GM18520 (cell line): ENCODE results near the gene DCTN1.
"Not testable (repeated sequence)": the region's sequence is repeated elsewhere in the genome, so short reads cannot be mapped to it uniquely, and the experiment has no call there.

Experiments used
- ATAC-seq: cut with Tn5 transposase; IDR thresholded peaks from one replicate; pipeline ENCODE4 v1.9.1; 2021; ENCODE audit not compliant: unreplicated experiment

Gene DCTN1

DNA sequence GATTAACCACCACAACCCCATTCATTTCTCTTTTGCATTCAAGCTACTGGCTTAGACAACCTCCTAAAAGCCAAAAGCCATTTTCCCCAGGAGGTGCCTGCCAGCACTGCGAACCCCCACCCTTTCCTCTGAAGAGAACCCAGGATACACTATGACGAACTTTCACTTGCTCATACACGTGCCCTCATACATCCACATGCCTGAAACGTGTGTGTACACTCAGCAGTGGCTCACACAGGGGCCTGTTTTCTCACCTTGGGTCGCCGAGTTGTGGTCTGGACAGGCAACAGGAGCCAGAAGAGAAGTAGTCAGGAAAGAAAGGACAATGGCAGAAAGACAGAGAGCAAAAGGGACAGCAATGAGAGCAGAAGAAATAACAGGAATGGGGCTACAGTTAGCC is 7.4 kb downstream of the DCTN1 start:
- ATAC-seq: no peak

DNA sequence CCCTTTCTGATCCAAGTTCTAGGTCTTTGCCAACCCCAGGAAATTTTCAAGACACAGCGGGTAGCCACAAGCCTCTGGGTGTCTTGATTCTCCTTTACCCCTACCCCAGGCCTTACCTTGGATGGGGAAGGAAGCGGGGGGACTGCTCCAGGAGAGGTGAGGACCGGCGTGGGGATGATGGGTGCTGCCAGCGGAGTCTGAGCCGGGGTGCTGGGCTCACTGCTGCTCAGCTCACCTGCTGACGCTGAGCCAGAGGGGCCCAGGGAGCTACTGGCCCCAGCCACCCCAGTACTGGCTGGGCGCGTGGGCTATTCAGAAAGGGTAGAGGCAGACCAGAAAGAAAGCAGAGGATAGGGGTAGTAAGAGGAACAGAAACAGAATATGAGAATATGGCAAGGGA is 8.7 kb downstream of the DCTN1 start:
- ATAC-seq: no peak

DNA sequence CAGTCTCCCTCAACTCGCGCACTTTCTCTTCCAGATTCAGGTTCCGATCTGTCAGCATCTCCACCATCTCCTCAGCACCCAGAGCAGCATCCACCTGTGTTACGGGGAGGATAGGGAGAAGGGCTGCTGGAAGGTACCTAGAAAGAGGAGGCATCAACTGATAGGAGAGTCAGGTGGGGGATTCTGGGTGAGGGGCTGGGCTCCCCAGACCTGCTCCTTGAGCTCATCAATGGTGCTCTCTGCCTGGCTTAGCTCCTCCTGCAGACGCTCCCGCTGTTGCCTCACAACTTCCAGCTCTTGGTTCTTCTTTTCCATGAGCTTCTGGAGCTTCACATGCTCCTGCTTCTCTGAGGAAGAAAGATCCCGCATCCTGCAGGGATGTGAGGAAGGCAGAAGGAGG is 10.1 kb downstream of the DCTN1 start:
- ATAC-seq: no peak

DNA sequence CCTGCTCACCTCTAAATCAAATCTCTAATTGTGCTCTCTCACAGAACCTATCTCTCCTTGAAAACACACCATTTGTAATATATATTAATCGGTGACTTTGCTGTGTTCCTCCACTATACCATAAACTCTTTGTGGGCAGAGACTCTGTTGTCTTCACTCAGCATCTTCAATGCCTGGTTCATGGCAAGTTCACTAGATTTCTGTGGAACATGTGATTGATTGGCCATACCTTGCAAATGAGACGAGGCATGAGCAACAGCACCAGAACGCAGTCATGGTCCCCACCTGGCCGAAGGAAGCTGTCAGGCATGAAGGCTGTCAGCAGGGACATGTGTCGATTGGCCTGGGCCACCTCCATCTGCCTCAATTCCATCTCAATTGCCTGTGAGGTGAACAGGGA is 11.6 kb downstream of the DCTN1 start:
- no peak for ATAC-seq

DNA sequence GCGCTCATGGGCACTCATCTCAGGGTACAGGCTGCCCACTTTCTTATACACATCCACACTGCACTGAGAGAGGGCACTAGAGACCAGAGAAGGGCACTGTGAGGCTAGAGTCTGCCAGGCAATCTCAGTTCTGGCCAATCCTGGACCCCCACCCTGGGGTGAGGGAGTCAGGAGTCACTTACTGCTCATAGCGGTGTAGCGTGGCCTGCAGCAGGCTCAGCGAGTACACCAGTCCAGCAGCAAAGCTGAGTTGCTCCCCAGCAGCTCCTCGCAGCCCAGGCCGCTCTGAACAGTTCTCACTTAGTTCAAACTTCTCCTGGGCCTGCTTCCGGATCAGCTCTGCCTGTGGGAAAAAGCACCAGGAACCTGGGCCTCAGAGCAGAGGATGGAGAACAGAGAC is 12.3 kb downstream of the DCTN1 start:
- no peak for ATAC-seq

DNA sequence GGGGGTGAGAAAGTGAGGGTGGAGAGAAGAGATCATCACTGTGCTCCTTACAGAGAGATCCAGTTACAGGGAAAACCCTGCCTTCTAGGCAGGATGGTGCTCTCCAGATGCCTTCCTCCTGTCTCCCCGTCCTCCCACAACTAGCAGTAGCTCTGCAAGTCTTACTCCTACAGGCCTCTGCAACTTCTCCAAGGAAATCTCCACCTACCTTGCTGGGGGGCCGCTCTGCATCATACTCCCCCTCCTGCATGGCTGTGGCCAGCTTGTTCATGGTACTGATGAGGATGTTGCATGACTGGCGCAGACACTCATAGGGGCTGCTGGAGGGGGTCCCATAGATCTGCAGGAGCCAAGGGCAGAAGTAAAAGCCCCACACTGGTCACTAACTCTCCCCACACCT is 14.1 kb downstream of the DCTN1 start:
- ATAC-seq: no peak

DNA sequence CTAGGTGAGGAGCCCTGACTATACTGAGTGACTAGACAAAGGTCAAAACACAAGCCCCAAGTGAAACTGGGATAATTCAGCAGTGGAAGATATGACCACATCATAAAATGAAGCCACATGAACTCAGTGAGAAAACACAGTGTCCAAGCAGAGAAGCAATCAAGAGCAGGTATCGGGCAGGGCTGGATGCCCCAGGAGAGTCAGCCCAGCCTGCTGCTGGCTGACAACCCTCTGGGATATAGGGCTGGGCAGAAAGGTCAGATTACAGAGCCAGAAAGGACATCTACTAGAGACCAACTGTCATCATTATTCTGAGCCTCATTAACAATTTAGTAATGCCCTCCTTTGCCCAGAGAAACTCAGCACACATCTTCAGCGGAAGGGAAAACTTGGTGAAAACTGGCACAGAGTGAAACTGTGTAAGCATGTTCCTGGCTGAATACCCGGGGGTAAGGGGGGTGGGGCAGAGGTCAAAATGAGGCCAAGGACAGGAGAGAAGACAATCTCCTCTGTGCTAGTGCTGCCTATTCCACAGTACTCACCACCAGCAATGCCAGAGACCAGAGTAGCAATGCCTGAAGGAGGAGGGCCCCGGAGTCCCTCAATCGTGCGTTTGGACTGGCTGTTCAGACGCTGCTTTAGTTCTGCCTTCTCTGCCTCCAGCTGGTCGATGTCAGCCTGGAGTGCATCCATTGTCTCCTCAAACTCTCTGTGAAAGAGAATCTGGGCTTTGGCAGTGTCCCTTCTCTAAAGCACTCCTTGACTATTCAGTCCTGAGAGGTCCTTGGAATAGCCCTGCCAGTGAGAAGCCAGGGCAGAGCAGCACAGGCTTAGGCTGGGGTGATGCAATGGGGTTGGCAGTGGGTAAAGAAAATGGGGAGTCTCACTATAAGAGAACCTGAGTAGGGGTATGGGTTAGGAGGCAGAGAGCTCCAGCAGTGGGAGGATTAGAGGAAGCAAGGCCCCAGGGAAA is 15.3 kb downstream of the DCTN1 start:
- no peak for ATAC-seq

DNA sequence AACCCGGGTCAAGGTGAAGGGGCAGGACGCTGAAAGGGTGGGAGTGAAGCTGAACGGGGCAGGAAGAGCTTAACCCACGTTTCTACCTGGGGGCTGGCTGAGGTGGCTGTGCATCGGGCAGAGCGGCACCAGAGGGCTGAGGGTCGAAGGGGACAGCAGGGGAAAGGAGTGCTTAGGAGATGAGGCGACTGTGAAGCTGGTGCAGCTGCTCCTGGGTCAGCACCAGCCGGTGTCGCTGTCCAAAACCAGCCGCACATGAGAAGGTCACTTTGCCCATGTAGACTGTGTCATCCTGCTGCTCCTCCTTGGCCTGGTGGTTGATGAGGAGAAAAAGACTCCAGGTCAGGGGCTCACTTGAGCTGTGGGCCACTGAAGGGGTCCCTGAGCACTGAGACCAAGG is 18.8 kb downstream of the DCTN1 start:
- no peak for ATAC-seq

DNA sequence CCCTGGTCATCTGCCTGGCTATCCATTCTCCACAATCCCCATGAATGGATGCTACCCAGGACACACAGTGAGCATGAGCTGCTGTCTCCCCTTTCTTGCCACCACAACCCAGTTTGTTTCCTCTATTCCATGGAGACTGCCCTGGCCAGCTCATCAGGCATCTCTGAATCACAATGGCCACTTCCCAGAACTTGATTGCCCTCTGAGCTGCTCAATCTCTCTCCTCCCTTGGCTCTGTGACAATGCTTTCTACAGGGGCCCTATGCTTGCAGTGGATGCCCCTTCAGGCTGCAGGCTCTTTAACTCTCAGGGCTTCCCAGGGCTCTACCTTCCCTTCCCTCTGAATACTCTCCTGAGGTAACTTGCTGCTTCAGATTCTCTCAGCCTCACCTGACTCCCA is 22.5 kb downstream of the DCTN1 start:
- ATAC-seq: no peak

DNA sequence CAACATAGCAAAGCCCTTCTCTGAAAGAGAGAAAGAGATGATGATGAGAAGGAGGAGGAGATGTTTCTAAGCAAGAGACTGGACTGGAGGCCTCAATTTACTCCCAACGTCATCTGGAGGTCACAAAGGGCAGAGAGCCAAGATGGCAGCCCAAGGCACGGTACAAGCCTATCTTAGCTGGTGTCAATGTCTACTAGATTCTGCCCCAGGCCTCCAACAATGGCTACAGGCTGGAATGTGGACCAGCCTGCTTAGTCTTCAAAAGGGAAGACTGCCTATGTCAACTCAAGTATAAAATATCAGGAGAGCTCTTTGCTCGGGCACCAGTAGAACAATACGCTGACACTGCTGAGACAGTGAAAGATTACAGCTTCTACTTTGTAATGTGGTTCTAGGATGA is 30.2 kb downstream of the DCTN1 start:
- ATAC-seq: no peak

DNA sequence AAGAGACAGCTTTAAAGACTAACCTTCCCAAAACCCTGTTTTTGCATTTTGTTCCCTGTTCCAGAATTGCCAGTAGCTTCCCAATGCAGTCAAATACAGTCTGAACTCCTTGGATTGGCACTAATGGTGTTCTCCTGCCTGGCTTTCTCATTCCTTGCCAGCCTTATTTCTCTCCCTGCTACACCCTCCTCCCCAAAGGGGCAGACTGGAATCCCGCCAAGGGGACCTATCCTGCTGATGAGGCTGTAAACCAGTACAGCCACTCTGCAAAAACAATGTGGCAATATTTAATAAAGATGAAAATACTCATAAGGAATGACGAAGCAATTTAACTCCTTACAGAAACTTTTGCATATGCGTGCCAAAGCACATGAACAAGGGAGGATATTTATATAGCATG is 32.4 kb downstream of the DCTN1 start:
- no peak for ATAC-seq

DNA sequence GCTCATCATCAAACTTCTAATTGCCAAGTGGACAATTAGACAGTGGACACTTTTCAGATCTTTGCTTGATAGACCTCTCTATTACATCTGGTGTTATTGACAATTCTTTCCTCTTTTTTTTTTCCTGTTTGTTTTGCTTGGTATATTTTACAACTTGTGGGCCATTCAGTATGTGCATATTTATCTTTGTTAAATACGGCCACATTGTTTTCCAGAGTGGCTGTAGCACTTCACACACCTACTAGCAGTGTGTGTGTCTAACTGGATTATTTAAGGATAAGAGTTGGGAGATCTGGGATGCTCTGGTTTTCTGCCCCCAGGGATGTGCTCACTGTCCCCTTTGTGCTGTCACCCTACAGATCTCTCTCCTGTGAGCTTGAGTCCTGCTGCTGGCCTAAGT is 32.8 kb downstream of the DCTN1 start:
- ATAC-seq: no peak

DNA sequence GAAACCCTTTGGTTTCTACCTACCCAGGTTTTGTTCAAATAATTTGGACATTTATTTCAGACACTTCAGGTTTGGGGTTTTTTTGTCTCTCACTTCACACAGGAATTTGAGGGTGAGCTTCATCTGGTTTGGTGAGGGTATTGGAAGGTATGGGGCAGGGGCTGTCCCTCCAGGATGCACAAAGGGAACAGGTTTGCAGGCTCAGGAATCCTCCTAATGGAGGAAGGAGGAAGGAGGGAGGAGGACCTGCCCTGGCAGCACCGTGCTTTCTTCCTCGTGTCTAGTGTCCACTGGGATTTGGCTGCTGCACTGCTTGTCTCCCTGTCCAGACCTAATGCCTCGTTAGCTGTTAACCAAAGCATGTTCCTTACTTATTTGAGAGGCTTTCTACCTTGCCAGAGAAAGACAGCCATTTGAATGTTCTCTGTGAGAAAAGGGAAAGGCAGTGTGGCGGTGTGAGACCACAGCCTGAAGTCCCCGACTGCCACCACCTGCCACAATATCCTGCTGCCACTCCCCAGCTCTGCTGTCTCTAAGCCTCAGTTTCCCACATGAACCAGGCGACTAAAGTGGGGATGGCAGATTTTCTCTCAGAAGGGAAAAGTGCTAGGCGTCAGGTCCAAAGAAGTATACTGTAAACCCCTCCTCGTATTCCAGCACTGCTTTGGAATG is 34.7 kb downstream of the DCTN1 start:
- ATAC-seq: no peak

DNA sequence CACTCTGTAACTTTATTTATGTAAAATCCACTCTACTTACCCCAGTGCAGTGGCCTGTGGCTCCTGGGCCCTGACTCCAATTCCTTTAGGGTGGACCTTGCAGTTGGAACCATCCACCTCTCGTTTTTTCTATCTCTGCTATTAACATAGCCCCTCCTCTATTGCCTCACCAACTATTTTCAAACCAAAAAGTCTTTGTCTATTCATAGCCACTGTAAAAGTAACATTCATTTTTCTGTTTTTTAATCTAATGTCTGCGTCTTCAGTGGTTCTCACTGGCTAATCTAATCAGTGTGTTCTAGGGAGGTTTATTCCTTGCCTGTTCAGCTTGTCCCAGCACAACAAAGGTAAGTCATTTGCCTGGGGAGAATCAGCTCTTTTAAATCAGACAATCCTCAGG is 36.8 kb downstream of the DCTN1 start, which contains the start of gene SLC4A5:
TSS of gene SLC4A5 (minus strand) at position 101 of the 400 bp plus-strand sequence. CDS start 28,393 bp downstream, outside the sequence.
- ATAC-seq: no peak

DNA sequence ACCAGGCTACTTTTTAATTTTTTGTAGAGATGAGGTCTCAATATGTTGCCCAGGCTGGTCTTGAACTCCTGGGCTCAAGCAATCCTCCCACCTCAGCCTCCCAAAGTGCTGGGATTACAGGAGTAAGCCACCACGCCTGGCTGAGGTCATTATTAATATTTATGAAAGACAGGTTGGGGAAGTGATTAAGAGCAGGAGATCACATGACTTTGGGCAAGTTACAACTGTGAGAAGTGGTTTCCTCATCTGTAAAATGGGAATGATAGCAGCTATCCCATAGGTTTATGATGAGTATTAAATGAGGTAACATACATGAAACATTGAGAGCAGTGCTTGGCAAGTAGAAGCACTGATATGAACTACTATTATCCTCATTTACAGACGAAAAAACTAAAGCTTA is 43.9 kb downstream of the DCTN1 start:
- ATAC-seq: not testable (repeated sequence)

DNA sequence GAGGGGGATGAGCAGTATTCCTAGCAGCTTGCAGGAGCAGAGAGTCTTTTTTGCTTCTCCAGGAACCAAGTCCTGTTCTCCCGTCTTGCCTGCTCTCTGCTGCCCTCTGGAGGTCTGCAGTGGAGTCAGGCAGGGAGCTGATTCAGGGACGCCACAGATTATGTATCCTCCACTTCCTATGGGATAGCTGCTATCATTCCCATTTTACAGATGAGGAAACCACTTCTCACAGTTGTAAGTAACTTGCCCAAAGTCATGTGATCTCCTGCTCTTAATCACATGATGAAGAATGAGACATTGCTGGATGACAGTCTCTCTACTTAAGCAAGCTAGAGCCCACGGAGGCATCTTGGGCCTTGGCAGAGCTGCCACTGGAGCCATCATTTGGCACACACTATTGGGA is 45.2 kb downstream of the DCTN1 start:
- no peak for ATAC-seq

DNA sequence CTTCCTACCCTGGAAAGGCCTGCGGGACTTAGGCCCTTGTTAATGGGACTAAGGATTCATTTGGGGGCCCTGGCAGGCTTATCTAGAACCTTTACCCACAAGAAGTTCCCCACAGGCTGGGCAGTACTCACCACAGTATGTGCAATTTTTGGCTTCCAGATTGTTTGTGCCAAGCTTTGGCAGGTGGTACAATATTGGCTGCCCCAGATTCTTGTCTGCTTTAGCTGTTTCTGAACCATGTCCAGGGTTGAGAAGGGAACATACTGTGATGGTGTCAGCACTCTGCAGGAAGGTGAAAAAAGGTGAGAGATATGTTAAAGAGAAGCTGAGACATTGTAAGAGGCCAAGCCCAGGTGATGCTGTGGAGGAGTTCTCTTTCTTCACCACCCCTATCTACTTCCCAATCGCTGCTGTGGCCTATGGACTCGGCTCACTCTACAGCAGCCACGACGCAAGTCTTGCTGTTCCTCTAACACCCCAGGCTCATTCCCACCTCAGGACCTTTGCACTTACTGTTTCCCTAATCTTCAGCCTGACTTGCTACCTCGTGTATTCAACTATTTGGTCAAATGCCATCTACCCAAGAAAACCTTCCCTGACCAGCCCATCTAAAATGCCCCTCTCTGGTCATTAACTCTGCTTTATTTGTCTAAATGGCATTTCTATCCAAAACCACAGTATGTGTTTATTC is 46.1 kb downstream of the DCTN1 start:
- ATAC-seq: no peak

DNA sequence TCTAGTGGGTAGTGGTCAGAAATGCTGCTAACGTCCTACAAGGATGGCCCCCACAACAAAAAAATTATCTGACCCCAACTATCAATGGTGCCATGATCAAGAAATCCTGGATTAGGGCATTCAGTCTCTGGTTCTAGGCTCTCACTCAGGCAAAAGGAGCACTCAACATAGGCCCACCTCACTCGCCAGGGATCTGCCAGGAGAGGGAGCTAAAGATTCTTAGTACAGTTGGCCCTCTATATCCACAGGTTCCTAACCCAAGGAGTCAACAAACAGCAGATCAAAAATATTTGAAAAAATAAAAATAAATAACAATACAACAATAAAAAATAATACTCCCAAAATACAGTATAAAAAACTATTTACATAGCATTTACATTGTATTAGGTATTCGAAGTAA is 46.9 kb downstream of the DCTN1 start:
- ATAC-seq: no peak

DNA sequence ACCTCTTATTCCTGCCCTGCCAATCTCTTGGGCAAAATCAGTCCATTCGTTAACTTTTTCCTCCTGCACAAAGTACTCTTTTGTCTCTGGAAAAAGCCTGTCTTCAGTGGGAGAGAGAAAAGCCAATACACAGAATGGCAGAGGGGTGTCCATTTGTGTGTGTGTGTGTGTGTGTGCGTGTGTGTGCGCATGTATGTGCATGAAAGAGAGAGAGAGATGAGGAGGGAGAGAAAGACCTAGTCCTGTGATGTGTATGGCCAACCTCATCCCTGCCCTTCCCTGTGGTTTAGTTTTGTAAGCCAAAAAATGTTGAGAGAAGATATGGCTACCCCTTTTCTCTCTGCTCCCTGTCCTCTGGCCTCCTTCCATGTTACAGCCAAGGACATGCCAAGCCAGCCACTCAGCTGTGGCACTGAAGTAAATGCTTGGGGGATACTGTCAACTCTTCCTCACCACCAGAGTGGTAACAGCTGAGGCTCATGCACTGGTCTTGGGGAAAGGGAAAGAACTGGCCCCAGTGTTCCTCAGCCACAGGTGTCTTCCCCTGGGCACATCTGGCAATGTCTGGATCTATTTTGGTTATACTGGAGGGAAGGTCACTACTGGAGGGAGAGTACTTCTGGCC is 47.4 kb downstream of the DCTN1 start:
- ATAC-seq: no peak

DNA sequence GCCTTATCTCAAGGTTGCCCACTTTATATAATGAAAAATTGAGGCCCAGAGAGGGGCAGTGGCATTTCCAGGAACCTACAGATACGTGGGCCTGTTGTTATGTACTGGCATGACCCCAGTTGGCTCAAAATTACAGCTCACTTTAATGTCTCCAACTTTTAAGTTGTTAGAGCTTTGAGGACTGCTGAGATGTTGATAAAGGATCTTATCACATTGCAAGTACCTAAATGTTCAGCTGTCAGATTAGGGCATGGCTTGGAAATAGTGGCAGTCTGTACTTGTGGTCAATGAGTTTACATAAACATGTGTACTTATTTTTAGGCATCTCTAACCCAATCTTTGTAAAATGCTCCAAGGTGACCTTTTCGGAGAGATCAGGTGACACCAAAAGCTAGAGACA is 51.5 kb downstream of the DCTN1 start:
- no peak for ATAC-seq

DNA sequence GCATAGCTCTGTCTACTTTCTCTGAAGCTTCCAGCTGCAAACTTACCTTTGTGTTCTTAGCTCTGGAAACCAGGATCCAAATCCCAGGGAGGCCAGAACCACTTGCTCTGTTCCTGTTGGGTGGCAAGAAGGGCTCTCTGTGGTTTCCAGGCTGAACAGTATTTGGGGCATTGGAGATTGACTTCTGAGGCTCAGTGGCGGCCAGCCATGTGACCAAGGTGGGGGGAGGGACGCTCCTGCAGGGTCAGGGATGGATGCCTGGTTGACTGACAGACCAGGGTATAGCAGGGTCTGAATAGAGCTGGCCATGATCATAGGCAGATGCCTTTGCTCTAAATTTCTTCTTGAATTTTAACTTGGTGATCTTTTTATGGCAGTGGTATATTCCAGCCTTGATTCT is 52.0 kb downstream of the DCTN1 start:
- no peak for ATAC-seq
